HG03342 (cell line): ENCODE measurements around the gene GIMAP2.
"Not testable (repeated sequence)": the region's sequence is repeated elsewhere in the genome, so short reads cannot be mapped to it uniquely, and the experiment has no call there.

ENCODE experiments used
- ATAC-seq: cut with Tn5 transposase; IDR thresholded peaks from one replicate; pipeline ENCODE4 v1.9.1; 2021; ENCODE audit warnings: mild to moderate bottlenecking, moderate library complexity; ENCODE audit not compliant: unreplicated experiment

GIMAP2 gene

DNA sequence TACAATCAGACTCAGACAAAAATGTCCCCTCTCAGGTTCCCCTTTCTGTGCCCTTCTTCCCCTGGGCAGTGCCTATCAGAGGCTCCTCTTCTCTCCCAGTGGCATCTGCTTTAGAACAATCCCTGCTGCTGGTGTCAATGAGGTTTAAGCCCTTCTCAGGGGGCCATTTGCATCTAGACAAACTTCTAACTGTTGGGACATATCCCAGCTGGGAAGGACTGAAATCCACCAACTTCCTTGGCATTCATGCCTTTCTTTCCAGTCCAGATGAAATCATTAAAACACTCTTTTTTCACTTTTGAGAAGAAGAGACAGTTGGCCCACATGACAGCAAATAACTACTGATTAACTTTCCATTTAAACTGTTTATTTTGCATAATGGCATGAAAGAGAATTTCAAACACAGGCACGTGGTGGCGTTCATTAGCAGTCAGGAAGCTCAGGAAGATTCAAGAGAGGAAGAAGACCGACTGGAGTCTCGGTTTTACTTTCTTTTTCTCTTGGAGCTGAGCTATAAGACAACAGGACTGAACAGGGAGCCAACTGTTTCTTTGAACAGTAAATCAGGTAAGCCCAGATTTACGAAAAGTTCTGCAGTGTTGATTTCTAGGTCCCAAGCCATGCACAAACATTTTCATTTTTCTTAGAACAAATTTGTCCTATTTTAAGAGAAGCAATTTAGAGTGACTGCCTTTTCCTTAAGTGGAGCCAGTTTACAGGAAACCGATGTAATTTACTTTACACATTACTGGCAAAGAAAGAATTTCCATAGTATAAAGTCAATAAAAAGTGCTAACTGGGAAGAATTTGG, at the start of gene GIMAP2:
GIMAP2 (plus strand) TSS at position 488 of the 811 bp plus-strand sequence. CDS start 1,354 bp downstream, outside the sequence.
- peak; percentile 99 for ATAC-seq

DNA sequence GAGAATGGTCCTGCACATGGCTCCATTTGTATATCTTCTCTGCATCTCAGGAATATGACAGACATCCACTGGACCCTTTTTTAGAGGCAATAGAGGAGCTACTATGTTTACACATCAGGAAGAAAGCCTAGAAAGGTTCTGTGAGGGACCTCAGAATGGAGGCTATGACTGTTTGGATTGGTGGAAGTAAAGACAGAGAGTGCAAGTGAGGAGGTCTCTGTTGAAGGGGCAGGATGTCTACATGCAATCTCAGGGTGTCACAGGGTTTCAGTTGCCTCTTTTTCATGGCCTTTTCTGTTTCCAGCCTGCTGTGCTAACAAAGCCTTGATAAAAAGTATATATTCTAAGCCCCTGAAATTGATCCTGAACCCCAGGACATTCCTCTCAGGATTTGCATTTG, 43.7 kb upstream of the GIMAP2 start:
- no peak for ATAC-seq

DNA sequence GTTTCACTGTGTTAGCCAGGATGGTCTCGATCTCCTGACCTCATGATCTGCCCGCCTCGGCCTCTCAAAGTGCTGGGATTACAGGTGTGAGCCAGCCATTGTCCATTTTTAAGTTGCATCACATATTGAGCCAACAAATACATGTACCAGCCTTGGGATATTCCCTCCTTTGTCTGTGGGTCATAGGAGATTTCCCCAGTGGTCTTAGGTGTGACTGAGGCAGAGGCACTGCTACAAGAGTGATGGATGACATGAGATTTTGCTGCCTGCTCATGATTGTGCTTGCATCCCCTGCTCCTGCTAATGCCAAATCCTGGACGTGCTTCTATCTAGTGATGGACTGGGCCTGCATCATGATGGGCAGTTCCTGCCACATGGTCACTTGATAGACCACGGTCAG, 42.6 kb upstream of the GIMAP2 start:
- no peak for ATAC-seq

DNA sequence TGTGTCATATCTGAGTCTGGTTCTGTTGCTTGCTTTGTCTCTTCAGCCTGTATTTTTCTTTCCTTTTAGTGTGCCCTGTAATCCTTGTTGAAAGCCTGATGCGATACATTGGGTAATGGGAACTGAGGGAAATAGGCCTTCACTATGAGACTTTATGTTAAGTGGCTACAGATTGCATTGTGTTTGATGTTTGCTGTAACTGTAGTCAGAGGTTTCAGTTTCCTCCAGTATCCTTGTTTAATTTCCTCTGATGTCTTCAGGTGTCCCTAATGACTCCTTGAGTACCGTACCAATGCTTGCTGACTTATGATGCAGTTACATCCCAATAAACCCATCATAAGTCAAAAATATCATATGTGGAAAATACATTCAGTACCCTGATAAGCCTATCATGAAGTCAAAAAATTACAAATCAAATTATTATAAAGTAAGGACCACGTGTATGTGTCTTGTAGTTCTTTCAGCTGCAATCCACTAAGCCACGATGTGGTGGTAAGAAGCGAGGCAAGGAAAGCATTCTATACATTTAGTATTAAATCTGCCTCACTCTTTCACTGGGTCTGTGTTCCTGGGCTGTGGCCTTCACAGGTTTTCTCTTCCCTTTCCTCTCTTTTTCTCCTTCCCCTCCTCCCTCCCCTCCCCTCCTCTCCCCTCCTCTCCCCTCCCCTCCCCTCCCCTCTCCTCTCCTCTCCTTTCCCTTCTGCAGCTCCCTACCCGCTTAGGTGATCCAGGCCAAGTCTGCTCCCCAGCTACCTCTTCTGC, 40.1 kb upstream of the GIMAP2 start:
- no peak for ATAC-seq

DNA sequence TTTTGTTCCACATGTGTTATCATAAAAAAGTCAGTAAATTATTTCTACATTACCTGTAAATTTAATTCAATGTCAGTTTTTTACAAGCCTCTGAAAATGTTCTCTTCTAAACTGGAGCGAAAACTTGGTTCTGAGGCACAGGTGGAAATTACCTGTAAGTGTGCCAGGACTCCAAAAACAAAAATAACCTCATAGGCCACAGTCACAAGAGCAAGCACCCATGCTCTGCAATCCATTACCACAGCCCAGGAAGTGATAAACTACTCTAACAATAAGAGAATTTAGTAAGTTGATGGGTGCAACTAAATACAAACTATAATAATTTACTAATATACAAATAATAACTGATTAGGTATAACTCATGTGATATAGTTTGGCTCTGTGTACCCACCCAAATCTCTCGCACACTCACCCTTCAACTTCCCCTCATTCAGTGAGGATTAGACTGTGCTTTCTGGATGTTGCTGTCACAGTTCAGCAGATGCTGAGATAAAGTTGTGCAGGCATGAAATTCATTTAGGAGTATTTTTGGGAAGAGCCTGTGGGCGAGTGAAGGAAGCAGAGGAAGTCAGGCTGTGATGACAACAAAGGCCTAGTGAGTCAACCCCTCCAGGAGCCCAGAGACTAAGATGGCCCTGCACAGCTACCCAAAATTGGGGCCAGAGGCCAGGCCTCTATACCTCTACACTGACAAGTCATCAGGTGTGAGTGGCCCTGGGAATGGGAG, 37.0 kb upstream of the GIMAP2 start:
- ATAC-seq = no peak

DNA sequence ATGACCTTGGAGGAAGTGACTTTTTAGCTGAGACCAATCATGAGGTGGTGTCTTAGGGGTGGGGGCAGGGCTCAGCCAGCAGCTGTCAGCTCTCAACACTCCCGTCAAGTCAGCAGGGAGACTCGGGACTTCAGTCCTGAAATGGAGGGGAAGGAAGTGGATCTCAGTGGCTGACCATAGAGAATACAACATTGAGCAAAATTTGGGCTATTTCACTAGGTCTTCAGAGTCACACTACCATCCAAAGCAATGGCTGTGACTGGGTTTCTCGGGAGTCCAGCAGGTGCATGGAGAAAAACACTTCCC, 36.5 kb upstream of the GIMAP2 start:
- ATAC-seq = no peak

DNA sequence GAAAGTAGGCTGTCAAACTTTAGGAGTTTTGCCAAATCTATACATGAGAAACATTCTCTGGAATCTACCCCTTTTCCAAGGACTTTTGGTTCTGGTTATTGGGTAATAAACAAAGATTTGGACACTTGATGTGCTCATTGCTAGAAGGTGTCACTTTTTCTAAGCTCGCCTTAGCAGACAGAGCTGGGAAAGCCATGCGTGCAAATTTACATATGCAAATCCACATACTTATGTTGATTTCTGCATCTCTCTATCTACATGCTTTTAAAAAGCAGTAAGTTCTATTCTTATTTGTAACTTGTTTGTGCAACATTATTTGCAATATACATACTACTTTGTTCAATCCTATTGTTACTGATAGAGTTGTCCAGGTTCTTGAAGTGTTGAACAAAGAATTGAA, 30.8 kb upstream of the GIMAP2 start:
- ATAC-seq = no peak

DNA sequence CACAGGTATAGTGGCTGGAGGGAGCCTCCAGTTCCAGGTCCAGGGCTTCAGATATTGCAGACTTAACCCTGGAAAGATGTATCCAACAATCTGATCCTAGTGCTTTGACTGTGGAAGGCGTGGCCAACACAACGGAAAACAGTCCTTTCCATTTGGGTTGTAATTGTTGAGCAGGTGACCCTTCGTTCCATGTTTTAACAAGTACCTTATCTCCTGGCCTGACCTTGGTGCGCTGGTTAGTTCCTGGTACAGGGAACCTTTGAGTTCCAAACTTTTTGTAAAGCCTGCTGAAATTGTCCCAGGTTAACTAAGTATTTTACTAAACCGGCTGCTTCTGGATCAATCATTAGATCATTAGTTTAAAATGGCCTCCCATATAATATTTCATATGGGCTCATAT, 29.5 kb upstream of the GIMAP2 start:
- no peak for ATAC-seq

DNA sequence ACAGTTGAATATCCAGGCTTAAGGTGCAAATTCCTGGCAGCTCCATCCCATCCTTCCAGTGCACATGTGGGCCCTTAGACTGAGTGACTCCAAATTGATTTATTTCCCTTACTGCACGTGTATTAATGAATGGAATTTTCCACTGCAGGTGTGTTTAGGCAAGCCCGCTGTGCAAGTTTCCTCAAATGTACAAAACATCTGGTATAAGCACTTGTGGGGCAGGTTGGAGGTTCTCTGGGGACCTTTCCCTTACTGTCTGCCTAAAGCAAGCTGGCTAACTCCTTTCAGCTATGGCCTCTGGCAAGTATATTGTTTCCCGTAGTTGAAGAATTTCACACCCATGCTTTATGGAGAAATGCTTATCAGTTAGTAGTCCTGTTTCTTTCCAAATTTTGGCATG, 28.0 kb upstream of the GIMAP2 start:
- ATAC-seq = no peak

DNA sequence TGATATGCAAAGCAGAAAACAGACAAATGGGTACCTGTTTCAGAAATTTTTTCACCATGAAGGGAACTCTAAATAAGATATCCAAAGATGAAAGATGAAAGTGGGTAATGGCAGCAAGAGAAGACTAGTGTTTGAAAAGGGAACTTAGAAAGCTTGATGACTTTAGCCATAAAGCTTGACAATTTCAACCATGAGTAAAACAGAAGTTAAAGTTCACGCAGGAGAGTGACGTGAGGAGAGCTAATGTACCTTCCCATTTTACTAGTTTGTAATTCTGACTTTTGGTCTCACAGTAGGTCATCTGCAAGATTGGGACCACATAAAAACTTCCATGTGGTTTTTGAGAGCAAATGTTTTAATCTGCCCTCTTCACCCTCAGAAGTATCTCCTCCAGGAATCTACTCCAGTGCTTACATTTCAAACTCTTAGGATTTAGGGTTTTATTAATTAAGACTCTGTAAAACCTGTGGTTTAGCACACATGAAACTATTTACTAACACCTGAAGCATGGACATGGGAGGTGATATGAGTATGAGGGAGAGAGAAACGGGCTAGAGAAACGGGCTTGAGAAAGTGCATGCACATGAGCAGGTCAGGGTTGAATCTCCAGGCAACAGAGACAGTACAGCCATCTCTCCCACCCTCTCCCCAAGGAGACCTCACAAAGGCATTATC, 24.4 kb upstream of the GIMAP2 start:
- ATAC-seq = no peak

DNA sequence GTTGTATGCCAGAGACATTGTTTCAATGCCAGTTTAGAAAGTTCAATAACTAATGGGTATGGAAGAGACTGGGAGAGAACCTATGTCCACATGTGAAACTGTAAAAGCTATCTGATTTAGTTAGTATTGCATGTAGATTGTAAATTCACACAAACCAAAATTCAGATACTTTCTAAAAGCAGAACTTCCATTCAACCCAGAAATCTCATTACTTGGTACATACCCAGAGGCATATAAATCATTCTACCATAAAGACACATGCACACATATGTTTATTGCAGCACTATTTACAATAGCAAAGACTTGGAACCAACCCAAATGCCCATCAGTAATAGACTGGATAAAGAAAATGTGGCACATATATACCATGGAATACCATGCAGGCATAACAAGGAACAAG, 22.7 kb upstream of the GIMAP2 start:
- ATAC-seq = not testable (repeated sequence)

DNA sequence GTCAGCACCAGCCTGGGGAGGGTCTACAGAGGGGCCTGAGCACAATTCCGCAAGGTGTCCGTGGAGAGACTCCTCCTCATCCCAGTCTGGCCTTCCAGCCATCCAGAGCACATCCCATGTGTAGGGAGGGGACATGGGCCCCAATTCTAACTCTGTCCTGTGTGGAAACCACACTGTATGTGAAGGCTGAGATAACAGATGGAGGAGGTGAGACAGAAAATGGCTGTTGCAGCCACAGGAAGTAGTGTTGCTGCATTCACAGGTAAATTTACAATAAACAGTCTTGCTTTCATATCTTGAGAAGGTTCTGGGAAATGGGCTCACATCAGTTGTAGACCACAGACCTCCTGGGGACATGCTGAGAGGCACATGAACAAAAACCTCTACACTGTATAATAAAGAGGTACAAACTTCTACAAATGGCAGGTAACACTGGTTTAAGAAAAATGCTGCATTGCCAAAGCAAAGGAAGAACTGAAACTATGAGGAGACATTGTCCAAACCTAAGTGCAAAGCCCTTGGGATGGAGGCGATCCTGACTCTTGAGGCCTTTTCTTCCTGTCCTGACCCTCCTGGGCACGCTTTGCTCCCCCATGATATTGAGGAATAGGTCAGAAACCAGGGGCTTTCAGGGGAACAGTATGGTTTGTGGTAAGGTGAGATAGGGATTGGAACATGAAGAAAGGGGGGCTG, 21.6 kb upstream of the GIMAP2 start:
- ATAC-seq = no peak

DNA sequence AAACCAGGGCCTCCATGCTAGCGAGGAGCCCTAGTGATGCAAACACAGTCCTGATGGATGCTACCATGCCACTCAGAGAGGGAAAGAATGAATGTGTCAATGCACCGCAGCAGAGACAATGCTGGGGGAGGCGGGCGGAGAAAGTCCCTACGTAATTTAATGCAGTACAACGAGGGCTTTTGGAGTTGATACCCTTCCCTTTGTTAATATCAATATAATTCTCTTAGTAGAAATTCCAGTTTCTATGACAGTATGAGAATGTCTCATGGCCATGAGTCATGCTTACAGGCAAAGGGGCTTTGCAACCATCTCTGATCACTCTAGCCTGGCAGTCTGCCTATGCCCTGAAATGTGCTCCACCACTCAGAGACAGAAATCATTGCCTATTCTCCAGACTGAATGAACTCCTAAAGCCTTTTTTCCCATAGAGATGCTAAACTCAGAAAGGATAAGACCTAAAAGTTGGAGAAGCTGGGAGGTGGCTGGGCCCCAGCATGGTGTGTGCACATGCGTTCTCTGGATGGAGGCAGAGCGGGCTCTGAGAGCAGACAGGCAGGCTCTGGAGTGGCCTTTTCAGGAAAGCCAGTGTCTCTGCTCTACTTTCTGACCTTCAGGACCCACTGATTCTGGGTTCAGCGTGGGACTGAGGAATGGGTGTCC, 20.3 kb upstream of the GIMAP2 start:
- ATAC-seq = no peak

DNA sequence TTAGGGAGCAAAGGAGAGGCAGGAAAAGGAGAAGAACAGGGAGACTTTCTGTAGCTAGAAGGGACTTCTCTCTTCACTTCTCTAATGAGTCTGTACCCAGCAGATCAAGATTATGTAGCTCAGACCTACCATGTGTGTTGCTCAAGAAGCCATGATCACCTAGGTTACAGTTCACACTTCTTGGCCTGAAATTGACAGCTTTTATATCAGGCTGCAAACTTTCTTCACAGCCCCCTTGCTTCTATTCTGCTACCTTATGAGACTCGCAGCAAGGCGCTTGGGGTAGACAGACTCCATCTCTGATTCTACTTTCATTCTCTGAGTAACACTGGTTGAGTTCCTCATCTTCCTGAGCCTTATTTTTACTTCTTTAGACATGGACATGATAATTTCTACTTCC, 19.6 kb upstream of the GIMAP2 start:
- no peak for ATAC-seq

DNA sequence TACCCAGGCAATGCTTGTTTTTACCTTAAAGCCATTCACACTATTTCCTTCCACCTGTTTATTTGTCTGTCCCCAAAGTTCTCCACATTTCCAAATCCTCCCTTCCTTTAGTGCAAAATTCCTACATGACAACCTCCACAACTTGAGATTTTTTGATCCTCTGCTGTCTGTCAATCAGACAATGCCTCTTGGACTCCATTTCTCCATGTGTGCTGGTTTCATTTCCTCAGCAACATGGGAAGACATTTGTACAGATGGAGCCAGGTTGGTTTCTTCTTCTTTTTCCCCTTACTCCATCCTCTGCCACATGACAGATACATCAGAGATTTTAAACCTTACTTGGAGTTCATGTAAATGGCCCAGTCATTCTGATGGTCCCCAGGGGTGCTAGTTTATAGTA, 19.1 kb upstream of the GIMAP2 start:
- no peak for ATAC-seq

DNA sequence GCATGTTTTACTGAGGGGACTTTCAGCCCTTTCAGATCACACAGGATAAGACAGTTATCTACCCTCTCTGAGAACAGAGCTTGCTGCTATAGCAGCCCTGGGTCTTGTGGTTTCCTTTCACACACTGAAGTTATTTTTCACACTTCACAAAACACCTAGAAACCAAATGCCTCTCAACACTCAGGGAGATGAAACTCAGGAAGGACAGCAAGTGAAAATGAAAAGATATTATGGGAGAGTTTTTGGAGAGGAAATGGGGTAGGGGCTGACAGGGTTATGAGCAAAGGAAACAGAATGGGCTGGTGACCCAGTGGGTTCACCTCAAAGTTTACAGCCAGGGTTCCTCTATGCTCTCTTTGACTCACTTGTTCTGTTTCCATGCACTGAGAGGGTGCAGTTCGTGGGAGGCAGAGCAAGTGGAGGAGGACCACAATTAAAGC, 17.0 kb upstream of the GIMAP2 start:
- peak; percentile 81 for ATAC-seq

DNA sequence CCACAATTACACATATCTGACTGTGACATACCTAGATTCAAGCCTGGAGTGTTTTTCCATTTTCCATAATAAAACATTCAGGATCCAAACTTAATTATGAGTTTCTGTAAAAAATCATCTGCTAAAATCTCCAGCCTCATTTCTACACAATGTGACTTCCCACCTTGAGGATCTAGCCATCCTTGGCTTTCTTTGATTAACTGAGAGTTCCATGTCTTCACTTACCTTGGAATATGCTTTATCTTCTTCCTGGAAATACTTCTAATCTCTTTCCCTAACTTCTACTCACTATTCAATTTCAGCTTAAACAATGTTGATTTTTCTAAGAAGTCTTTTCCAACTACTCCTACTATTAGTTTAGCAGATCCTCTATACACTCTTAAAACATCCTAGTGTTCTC, 16.5 kb upstream of the GIMAP2 start:
- no peak for ATAC-seq

DNA sequence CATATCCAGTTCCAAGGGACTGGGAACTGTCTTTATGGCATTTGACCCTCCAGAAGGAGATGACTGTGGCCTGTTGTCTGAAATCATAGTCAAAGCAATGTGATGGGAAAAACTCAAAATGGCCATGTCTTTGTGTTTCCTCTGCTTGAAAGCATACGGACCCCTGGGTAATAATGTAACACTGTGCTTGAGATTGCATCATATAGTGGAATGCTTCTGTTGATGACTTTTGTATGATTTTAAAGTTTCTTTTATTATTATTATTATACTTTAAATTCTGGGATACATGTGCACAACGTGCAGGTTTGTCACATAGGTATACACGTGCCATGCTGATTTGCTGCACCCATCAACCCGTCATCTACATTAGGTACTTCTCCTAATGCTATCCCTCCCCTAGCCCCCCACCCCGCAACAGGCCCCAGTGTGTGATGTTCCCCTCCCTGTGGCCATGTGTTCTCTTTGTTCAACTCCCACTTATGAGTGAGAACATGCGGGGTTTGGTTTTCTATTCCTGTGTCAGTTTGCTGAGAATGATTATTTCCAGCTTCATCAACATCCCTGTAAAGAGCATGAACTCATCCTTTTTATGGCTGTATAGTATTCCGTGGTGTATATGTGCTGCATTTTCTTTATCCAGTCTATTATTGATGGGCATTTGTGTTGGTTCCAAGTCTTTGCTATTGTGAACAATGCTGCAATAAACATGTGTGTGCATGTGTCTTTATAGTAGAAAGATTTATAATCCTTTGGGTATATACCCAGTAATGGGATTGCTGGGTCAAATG, 13.5 kb upstream of the GIMAP2 start:
- ATAC-seq = not testable (repeated sequence)

DNA sequence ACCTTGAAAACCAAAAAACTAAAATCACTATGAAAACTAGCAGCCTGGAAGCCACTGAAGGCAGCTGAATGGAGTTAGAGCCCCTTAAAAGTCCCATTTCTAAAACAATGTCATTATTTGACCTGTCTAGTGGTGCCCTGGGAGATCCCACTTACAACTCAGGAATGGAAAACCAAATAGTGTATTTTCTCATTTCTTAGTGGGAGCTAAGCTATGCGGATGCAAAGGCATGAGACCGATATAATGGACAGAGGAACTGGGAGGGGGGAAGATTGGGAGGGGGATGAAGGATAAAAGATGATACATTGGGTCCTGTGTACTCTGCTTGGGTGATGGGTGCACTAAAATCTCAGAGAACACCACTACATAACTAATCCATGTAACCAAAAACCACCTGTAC, 9.8 kb upstream of the GIMAP2 start:
- no peak for ATAC-seq
